ENCODE measurements around the gene FBXO21. TPM values are rescaled to one million over a fixed set of nuclear protein-coding genes. Genes with fewer than 3 reads are reported as not detected.

Gene FBXO21
- total and polyA plus RNA-seq, 2 donors (not counting 1 experiment from before 2014, with no cell fraction given), result 28.2 to 55.7 TPM

DNA sequence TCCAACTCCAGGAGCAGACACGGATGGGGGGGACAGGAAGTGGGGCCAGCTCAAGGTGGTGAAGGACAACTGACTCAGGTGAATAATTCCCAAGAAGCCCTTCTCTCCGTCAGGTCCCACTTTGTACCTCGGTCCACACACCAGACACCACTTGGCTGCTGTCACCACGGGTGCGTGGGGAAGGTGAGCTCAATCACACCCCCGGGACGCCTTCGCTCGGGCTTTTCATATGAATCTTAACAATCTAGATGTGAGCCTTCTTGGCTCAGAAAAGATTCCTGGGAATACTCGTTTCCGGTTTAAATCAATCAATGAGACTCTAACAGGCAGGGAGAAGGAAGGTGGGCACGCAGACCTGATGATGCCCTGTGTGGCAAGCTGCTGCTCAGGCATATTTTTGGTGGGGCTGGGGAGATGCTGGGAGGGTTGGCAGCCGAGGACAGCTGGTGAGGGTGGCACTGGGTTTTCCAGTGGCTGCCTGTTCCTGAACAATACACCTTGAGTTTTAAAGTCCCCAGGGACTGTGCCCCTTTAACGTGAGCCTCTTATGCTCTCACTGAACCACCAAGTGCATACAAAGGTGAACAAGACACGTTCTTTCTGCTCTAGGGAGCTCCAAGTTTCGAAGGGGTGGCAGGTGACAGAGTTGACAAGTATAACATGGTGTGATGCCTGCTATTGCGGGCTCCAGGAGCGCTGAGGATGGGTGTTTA, 96.2 kb downstream of the FBXO21 start:
- TF ChIP-seq EZH2 (IDR thresholded peaks at IDR 0.05; ENCODE audit: borderline replicate concordance, insufficient read depth, low read depth, low read length, poor library complexity, severe bottlenecking) (no peak), CTCF (IDR thresholded peaks at IDR 0.05) (no peak)
- Mint-ChIP-seq H3K9me3 (ENCODE audit: insufficient read depth) (peaks cover 7% of the 10 kb centered on the region), H3K27ac (no peak overlapping the region), H3K4me3 (no peak overlapping the region), H3K4me1 (peaks cover 5% of the 10 kb centered on the region), H3K27me3 (peaks cover 17% of the 10 kb centered on the region)
- no peak overlapping the region for H3K9ac ChIP-seq (ENCODE audit: low read length)
- peaks cover 0 to 14% (median 10%) of the 10 kb centered on the region in 3 donors for H3K9me3 ChIP-seq (ENCODE audit: control extremely low read depth in 1 of 3, control insufficient read depth in 2 of 3, insufficient read depth in 1 of 3, low read length in 2 of 3)
- ATAC-seq (ENCODE audit: low read depth) (no peak), DNase-seq (no peak)
- no peak overlapping the region for H2AFZ ChIP-seq (ENCODE audit: insufficient read depth, low read depth, low read length, poor library complexity, severe bottlenecking)
- no peak overlapping the region for H3K27ac ChIP-seq (ENCODE audit: low read length in 2 of 2)
- intact Hi-C loops (cut with micrococcal nuclease), result no loop called here
- ChIA-PET POLR2A (no interaction called here), CTCF (no interaction called here)
- H3K79me2 ChIP-seq (ENCODE audit: control insufficient read depth, insufficient read depth, low read length), result no peaks in the 10 kb centered on the region
- WGBS (ENCODE audit: insufficient coverage), result 87% methylated on average over 18 of the region's 18 CpGs
- no peaks in the 10 kb centered on the region for H4K20me1 ChIP-seq (ENCODE audit: control insufficient read depth, insufficient read depth, low read length, poor library complexity, severe bottlenecking)
- peaks cover 0 to 12% (median 8%) of the 10 kb centered on the region in 4 experiments for H3K27me3 ChIP-seq (replicated peaks in 1 of 4; ENCODE audit: control extremely low read depth in 1 of 4, control insufficient read depth in 3 of 4, insufficient read depth in 4 of 4, low read length in 3 of 4)
- H3K4me2 ChIP-seq (replicated peaks; ENCODE audit: low read depth, low read length, poor library complexity, severe bottlenecking), result no peak overlapping the region
- no peak overlapping the region for H3K4me3 ChIP-seq (ENCODE audit: control extremely low read depth in 1 of 5, extremely low read depth in 1 of 5, insufficient read depth in 1 of 5, low read depth in 2 of 5, low read length in 4 of 5)
- H3K4me1 ChIP-seq (ENCODE audit: control insufficient read depth in 2 of 2, insufficient read depth in 2 of 2, low read length in 2 of 2), result peaks cover 8 to 10% of the 10 kb centered on the region in 2 donors
- no peaks in the 10 kb centered on the region for H3K36me3 ChIP-seq (replicated peaks in 1 of 2; ENCODE audit: control extremely low read depth in 1 of 2, control insufficient read depth in 1 of 2, extremely low read depth in 1 of 2, insufficient read depth in 2 of 2, low read length in 1 of 2)

- ChIA-PET POLR2A (interaction anchor here (0.7 kb wide), 1 partner anchor 270 kb away, joined by 3 read pairs; no protein-coding TSS in a partner anchor), CTCF (no interaction called here)
- Histone ChIP-seq H3K4me2 (replicated peaks; ENCODE audit: low read depth, low read length, poor library complexity, severe bottlenecking) (no peak overlapping the region), H3K79me2 (ENCODE audit: control insufficient read depth, insufficient read depth, low read length) (no peaks in the 10 kb centered on the region), H4K20me1 (ENCODE audit: control insufficient read depth, insufficient read depth, low read length, poor library complexity, severe bottlenecking) (no peaks in the 10 kb centered on the region), H3K9ac (ENCODE audit: low read length) (no peak overlapping the region), H3K4me3 (ENCODE audit: control extremely low read depth in 1 of 5, extremely low read depth in 1 of 5, insufficient read depth in 1 of 5, low read depth in 2 of 5, low read length in 4 of 5) (no peak overlapping the region), H3K27ac (ENCODE audit: low read length in 2 of 2) (no peak overlapping the region), H3K4me1 (ENCODE audit: control insufficient read depth in 2 of 2, insufficient read depth in 2 of 2, low read length in 2 of 2) (peaks cover 5 to 7% of the 10 kb centered on the region in 2 donors), H2AFZ (ENCODE audit: insufficient read depth, low read depth, low read length, poor library complexity, severe bottlenecking) (no peak overlapping the region), H3K9me3 (ENCODE audit: control extremely low read depth in 1 of 3, control insufficient read depth in 2 of 3, insufficient read depth in 1 of 3, low read length in 2 of 3) (peaks cover 0 to 19% (median 14%) of the 10 kb centered on the region in 3 donors), H3K36me3 (replicated peaks in 1 of 2; ENCODE audit: control extremely low read depth in 1 of 2, control insufficient read depth in 1 of 2, extremely low read depth in 1 of 2, insufficient read depth in 2 of 2, low read length in 1 of 2) (no peaks in the 10 kb centered on the region), H3K27me3 (replicated peaks in 1 of 4; ENCODE audit: control extremely low read depth in 1 of 4, control insufficient read depth in 3 of 4, insufficient read depth in 4 of 4, low read length in 3 of 4) (peaks cover 0 to 10% (median 6%) of the 10 kb centered on the region in 4 experiments)
- Mint-ChIP-seq H3K27me3 (peaks cover 17% of the 10 kb centered on the region), H3K9me3 (ENCODE audit: insufficient read depth) (peaks cover 7% of the 10 kb centered on the region), H3K27ac (no peak overlapping the region), H3K4me1 (peaks cover 5% of the 10 kb centered on the region), H3K4me3 (no peak overlapping the region)
- intact Hi-C loops (cut with micrococcal nuclease), result no loop called here
- TF ChIP-seq CTCF (IDR thresholded peaks at IDR 0.05) (no peak), EZH2 (IDR thresholded peaks at IDR 0.05; ENCODE audit: borderline replicate concordance, insufficient read depth, low read depth, low read length, poor library complexity, severe bottlenecking) (no peak)
- ATAC-seq (ENCODE audit: low read depth), result no peak
- DNase-seq, result no peak
- 97% methylated on average over 10 of the region's 11 CpGs for WGBS (ENCODE audit: insufficient coverage)
Measured at GRCh38 chr12:117093431-117093830, 96.8 kb downstream of the FBXO21 start.
